GM21737 (cell line): ENCODE measurements around the gene FIP1L1.
"Not testable (repeated sequence)": the region's sequence is repeated elsewhere in the genome, so short reads cannot be mapped to it uniquely, and the experiment has no call there.

ENCODE experiments used
- ATAC-seq: cut with Tn5 transposase; IDR thresholded peaks from one replicate; pipeline ENCODE4 v1.9.1; 2021; ENCODE audit warnings: mild to moderate bottlenecking, moderate library complexity; ENCODE audit not compliant: unreplicated experiment

Gene FIP1L1

DNA sequence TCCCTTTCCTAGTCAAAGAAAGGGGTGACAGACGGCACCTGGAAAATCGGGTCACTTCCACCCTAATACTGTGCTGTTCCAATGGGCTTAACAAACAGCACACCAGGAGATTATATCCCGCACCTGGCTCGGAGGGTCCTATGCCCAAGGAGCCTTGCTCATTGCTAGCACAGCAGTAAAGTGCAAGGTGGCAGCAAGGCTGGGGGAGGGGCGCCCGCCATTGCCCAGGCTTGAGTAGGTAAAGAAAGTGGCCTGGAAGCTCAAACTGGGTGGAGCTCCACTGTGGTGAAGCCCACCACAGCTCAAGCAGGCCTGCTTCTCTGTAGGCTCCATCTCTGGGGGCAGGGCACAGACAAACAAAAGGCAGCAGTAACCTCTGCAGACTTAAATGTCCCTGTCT lies 89.1 kb downstream of the FIP1L1 start:
- not testable (repeated sequence) for ATAC-seq

DNA sequence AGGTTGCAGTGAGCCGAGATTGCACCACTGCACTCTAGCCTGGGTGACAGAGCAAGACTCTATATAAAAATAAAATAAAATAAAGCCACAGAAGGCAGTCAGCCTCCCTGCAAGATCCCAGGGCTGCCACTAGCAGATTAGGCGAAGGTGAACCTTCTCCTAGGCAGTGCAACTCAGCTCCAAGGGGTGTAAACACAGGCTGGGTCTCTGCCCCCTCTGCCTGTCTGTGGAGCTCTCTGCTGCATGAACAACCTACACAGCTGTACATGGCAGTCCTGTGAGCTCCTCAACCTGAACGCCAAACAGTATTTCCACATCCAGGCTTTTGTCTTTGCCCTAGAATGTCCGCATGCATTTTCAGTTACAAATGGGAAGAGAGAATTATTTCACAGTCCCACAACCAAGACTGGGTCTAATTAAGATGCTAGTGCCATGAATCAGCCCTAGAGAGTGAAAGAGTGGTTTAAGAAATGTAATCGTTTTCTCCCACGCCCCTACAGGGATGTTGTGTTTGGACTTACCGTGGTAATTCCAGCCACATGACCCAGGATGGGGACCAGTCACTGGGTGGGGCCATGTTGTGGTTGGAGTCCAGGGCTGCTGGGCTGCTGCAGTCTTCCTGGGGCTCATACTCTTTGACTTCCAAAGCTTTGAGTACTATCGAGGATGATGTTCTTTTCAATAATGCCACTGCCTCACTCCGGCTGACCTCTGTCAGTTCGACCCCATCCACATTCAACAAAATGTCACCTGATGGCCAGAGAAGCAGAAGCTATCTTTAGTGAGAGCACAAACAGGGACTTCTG lies 99.0 kb downstream of the FIP1L1 start:
- no peak for ATAC-seq

DNA sequence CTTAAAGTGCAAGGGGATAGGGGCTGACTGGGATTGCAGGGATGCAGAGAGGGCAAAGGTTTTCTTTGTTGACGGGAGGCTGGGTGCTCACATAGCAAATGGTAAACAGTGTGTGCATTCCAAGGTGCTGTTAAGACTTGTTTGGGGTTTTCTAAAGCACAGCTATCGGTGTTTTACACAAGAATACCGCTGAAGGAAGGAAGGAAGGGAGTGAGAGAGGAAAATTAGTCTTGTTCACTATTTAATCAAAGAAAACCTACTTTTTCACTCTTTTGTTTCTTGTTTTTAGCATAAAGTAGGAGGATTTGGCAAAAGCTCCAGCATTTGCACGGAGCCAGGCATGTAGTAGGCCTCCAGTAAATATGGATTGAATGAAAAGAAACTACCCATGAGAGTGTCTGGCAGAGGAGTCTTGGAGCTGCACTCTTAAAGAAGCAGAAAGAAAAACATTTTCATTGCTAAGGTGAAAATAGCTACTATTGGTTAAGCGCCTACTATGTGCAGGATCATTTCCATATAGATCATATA lies 99.7 kb downstream of the FIP1L1 start:
- no peak for ATAC-seq

DNA sequence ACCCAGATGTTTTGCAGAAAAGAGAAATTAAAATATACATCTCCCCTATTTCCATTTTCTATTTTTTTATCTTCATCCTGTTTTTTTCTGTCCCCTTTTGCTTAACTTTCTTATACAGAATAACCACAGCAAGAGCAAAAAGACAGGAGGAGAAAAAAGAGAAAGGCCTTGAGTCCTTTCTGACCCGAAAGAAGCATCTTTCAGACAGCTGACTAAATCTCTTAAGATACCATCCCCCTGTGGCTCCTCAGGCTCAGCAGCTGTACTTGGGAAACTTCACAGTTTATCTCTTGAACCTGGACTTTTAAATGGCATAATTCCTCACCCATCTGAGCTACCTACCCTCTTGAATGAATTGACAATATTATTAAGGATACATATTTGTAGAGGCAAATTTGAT lies 100.2 kb downstream of the FIP1L1 start:
- ATAC-seq, result no peak

DNA sequence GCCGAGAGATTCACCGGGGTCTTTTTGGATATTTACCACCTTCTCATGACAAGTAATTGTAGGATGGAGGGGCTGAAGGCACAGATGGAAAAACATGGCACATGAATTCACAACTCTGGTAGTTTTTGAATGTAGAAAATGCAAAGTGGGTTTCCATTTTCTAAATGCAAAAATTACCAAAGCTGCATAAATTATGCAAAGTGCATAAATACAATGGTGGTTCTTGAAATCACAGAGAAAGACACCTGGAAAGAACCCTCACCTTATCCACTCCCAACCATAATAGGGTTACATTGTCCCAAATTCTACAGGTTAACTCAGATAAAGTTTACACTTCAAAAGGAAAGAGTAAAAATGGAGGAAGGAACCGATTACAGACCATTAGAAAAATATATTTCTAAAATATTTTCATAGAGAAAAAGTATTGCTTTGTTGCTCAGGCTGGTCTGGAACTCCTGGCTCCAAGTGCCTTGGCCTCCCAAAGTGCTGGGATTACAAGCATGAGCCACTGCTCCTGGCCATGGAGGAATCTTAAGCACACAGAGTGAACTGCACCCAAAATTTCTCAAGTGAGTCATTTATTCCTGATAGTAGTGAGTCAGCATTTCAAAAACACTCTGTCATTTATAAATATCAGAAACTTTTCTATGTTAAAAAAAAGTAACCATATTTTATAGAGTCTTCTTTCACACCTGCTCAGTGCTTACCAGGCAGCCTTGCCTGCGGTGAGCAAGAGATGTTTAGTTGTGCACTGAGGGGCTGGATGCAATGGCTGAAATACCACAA lies 101.4 kb downstream of the FIP1L1 start:
- ATAC-seq, result no peak

DNA sequence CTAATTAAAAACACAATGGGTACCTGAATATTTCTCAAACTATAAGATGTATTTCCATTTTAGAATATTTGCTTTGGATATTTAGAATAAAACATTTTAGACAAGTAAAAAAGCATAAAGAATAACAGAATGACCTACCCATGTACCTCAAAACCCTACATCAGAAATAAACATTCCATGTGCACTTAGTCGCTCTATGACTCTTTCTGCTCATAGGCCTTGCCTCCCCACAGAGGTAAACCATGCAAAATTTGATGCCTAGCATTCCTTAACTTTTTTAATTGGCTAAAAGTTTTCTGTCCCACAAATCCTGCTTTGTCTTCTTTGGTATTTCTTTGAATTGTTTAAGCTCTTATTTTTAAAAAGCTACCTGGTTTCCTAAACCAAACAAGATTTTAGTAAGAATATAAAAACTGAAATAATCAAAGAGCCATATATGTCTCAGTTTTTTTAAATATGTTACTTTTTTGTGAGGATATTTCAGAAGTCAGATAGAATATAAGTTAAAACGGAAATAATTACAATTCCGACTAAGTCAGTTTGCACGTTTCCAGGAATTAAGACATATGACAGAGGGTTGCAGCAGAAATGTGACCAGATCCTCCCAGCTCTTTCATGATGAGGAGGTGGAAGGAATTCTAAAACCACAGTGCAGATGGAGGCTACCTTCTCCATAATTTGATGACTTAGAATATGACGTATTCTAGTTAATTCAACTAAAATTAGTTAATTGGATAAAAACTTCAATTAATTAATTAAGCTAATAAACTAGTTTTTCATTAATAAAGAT lies 102.5 kb downstream of the FIP1L1 start:
- ATAC-seq, result no peak

DNA sequence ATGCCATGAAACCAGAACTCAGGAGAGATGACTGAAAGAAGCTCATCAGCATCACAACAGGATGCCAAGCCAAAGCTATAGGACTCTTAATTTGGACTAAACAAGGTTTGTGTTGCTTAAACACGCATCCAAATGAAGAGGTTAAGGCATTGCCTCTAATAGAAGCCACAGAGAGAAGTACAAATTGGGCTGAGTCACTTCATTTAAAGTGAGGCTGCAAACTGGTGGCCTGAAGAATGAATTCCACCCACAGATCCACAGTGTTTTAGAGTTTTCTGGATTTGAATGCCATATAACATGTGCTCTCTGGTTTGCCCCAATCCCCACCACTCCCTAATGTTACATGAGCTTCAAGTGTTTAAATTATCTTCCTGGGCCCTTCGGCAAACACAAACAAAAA lies 103.5 kb downstream of the FIP1L1 start:
- no peak for ATAC-seq

DNA sequence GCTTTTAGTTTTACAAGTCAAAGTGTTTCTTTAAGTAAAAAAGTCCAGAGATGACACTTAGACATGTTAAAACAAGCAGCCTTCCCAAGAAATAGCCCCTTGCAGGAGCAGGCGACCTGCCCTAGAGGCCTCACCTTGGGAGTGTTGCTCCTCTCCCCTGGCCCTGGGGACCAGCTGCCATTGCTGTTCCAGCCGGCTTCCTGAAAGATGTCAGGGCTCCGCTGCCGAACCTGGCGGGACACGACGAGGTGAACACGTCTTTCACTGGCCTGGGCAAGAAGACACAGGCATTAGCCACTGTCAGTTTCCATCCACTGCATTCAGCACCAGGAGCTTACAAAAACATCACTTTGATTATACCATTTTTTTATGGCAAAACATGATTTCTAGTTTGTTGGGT lies 104.1 kb downstream of the FIP1L1 start:
- no peak for ATAC-seq

DNA sequence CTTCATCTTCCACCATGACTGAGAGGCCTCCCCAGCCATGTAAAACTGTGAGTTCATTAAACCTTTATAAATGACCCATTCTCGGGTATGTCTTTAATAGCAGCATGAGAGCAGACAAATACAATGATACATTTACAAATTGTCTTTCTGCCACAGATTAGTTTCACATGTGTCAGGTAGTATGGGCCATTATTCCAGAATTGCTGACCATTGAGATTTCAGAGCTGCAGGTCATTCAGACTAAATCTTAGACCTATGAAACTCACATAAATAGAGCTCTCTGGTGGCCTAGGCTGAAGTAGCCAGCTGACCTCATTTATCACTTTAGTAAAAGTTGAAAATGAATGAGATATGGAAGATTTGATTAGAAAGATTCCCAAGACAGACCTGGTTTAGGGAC lies 105.8 kb downstream of the FIP1L1 start:
- ATAC-seq, result no peak

DNA sequence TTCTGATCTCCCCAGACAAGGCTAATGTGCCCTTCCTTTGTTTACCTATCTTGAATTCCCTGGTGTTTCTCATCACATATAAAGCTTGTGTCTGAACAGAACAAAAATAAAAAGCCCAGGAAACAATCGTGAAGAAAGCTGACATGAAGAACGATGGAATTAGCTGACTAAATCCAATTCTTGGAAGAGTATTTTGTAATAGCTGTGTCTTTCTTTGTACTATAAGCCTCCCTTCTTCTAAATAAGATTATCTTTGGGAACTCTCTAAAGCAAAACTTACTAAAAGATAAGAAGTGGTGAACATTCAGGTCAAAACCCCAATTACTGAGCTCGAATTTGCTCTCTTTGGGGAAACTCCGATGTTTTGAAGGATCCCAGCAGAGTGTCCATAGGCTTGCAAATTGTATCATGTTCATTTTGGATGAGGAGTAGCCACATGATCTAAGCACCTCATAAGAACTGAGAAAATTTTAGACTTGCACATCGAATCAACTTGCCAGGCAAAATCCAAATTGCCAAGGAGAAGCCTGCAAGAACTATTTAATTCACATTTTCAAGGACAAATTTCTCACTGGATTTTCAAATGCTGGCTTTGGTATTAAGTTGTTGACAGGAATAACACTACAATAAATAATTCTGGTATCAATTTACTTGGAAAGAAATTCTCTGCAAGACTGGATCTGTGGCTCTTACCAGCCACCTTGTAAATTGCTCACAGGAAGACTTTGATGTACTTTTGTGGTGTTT lies 107.6 kb downstream of the FIP1L1 start:
- no peak for ATAC-seq

DNA sequence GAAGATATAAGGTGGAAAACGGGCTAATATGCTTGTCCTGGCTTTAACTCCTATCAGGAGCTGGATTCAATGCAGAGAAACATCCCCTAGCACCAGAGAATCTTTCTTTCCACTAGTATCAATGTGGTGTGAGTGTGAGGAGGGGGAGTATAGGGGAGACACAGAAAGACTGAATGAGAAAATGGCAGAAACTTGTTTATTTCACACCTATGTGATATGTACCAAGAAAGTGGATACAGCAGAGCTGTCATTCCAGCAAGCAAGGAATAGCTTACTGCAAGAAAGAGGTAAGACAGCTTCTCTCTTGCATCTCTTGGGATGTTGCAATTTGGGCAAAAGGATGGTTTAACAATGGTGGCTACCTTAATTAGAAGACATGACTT lies 108.2 kb downstream of the FIP1L1 start:
- ATAC-seq, result no peak

DNA sequence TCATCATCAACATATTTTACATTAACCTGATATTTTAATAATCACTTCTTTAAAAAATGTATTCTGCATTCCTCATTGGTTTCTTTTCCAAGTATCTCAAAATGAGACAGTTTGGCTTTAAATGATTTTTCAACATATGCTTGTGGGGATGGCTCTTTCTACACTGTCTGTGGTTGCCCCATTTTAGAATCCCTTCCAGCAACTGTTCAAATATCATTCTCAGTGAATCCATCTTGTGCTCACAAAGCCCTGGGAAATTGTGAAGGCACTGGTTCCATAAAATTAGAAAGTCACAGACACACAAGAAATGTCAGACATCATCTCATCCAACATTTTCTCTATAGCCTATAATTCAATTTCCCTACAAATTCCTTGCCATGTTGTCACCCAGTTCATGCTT lies 110.3 kb downstream of the FIP1L1 start:
- no peak for ATAC-seq

DNA sequence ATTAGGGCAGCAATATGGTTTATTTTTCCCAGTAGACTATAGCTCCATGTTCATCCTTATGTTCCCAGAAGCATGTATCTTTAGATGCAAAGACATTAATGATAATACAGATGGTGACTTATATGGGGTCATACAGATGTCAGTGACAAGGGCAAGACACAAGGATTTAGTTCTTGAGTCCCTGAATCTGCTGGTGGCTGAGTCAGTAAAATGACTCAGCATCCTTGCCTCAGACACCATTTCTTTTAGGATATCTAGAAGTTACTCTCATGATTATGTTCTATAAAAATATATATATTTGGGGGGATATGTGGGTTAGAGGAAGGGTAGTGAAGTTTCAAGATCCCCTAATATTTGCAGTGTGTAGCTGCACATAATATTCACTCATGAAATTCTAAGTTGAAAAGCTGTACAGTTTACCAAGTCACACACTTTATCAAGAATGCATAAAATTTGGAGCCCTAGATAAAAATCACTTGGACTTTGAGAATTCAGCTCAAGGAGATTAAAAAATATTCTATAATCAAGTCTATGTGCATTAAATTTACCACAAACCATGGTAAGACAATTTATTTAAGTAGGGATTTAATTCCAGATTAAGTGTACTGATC lies 111.9 kb downstream of the FIP1L1 start:
- no peak for ATAC-seq

DNA sequence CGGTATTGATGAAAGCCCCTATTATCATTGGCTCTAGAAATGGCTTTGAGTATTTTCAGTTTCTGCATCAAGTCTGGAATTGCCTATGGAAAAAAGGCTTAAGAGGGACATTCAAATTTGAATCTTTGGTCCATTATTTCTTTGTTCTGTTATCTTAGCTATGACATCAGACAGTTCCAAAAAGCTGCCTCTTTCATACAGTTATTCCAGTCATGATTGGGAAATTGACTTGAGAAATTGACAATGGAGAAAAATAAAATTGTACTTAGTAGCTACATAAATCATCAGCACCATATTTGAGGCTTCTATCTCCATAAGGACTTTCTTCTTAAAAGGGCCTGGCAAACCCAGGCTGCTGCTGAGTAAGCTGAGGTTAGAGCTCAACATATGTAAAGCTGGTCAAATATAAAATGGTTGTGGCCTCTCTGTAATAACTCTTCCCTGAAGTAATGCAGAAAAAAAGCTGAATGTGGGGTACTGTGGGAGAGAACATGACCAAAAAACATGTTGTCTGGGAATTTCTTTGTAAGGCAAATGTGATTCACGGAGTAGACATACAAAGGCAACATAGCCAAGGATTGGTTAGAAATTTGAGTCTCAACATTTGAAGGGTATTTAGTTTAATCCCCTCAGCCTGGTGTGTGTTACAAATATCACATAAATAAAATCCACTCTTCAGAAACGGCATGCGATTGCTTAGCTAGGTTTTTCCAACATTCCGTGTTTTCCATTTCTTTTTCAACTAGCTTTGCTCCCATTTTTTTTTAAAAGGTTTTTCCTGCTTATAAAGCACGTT lies 112.9 kb downstream of the FIP1L1 start:
- ATAC-seq, result no peak

DNA sequence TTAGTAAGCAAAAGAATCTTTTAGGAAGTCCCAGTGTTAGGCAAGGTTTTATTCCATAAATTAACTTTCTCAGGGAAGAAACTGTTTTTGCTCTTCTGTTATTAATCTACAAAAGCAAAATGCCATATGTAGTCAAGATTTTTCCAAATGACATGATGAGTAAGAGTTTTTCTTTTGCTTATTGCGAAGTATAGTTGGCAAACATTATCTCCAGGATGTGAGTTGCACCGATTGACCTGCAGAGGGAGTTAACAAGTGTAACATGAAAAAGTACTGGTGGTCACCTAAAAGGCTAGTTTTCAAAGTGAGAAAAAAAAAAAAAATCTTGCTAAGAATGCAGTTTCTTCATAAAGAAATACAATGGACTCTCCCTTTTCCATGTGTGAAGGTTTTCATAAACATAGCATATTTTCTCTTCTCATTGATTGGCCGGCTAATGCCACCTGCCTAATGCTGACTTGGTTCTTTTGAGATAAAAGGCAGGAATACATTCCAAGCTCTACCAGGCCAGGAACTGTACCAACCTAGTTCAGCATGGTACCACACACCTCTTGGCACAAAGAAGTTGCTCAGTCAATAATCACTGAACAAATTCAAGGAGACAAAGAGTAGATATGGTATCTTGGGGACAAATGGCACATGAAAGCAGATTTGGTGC lies 113.7 kb downstream of the FIP1L1 start:
- no peak for ATAC-seq

DNA sequence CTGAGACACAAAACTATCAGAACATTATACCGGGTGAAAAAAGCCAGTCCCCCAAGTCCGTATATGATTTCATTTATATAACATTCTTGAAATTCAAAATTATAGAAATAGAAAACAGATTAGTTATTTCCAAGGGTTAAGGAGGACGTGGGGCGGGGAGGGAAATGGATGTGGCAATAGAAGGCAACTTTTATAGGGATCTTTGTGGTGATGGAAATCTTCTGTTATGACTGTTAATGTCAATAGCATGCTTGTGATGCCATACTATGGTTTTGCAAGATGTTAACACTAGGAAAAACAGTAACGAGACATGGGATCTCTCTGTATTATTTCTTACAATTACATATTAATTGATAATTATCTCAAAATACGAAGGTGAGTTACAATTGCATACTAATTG lies 117.4 kb downstream of the FIP1L1 start:
- ATAC-seq, result no peak

DNA sequence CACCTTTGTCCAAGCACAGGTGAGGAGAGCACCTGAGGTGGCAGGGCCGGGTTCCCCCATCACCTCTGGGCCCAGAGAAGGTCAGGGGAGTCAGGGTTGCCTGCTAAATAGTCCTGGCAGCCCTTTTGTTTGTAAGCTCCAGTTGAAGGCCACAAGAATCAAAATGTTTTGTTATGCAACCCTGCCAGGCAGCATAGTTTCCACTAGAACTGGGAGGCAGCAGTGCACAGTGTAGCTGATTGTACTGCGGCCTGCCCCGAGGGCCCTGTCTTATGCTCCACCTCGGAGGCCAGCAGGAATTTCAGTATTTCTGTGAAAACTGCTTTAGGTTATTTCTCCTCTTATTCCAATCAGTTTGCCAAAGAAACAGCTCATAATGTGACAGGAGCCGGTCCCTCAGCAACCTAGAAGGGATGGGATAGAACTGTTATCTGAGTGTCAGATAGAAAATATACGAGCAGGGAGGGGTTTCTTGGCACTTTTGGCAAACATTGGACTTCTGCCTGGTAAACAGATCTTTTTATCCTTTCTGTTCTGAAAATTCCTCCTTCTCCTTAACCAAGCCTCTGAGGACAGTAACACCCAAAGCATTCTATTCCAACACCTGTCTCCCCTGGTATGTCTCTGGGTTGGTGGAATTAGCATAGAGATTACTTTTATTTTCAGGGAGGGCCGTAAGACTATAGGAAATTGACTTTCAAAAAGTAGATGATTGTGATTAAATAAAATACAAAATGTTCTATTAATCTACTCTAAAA lies 120.2 kb downstream of the FIP1L1 start:
- no peak for ATAC-seq

DNA sequence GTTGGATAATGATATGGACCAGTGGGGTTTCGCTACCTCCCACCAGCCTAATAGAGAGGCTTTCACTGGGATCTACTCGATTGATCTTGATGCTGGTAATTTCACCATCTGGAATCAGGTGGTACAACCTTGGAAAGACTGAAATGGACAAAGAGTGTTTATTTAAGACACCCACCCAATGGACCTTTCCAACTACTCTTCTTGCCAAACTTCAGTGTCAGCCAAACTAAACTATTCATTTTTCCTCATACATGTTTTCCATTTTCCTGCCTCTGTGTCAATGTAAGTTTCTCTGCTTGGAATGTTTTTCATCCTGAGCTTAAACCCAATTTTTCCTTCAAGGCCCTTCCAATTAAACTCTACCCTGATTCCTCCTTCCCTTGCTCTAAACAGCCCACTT lies 121.3 kb downstream of the FIP1L1 start:
- ATAC-seq, result no peak
